ENCODE measurements around the gene STARD8.

- TF ChIP-seq POLR2AphosphoS5 (IDR thresholded peaks at IDR 0.05; ENCODE audit: borderline replicate concordance, low read depth, low read length) (no peak), EZH2 (IDR thresholded peaks at IDR 0.05) (no peak), FOXP2 (optimal IDR thresholded peaks at IDR 0.05; ENCODE audit: control extremely low read depth, extremely low read length, insufficient read depth) (no peak)
Measured at GRCh38 chrX:68599256-68600152, 48.0 kb upstream of the STARD8 start.
